C1 segment of cervical spinal cord (tissue), 14 donors: ENCODE results near the gene NCAM1.
A peak's percentile ranks its signal among the peaks of the same experiment; 100 is the strongest.

Experiments used
- DNase-seq, 14 donors: peaks; one replicate each; lab custom pipeline; 2025; lab: John Stamatoyannopoulos, UW

NCAM1 gene

GRCh38 chr11:113085446-113085845, 124.2 kb downstream of the NCAM1 start:
- no peak for DNase-seq

GRCh38 chr11:113087706-113088105, 126.5 kb downstream of the NCAM1 start:
- no peak for DNase-seq

- DNase-seq: no peak
These were observed 129.7 kb downstream of the NCAM1 start for GRCh38 chr11:113090716-113091480.

GRCh38 chr11:113091481-113091780, 130.2 kb downstream of the NCAM1 start:
- no peak for DNase-seq

GRCh38 chr11:113096648-113097047, 135.4 kb downstream of the NCAM1 start:
- no peak for DNase-seq

- DNase-seq: peak in 1 of 14 donors; percentile 29
These were observed 142.9 kb downstream of the NCAM1 start for GRCh38 chr11:113103932-113104690.

GRCh38 chr11:113104691-113105251, 143.6 kb downstream of the NCAM1 start:
- no peak for DNase-seq

GRCh38 chr11:113105592-113105991, 144.4 kb downstream of the NCAM1 start:
- no peak for DNase-seq

GRCh38 chr11:113106507-113106906, 145.3 kb downstream of the NCAM1 start:
- DNase-seq: no peak

GRCh38 chr11:113110046-113110445, 148.8 kb downstream of the NCAM1 start:
- DNase-seq: no peak

GRCh38 chr11:113111156-113111555, 149.9 kb downstream of the NCAM1 start:
- no peak for DNase-seq

- DNase-seq: no peak
These were observed 151.1 kb downstream of the NCAM1 start for GRCh38 chr11:113112307-113112706.

GRCh38 chr11:113113801-113114704, 152.8 kb downstream of the NCAM1 start:
- DNase-seq: peak in 11 of 14 donors; percentile 31 to 79 (median 51)

- DNase-seq: no peak
These were observed 153.4 kb downstream of the NCAM1 start for GRCh38 chr11:113114705-113115027.

GRCh38 chr11:113118104-113118503, 156.9 kb downstream of the NCAM1 start:
- DNase-seq: no peak

- no peak for DNase-seq
These were observed 157.9 kb downstream of the NCAM1 start for GRCh38 chr11:113119074-113119473.

GRCh38 chr11:113119966-113120736, 158.9 kb downstream of the NCAM1 start:
- no peak for DNase-seq

GRCh38 chr11:113121746-113122145, 160.5 kb downstream of the NCAM1 start:
- no peak for DNase-seq

GRCh38 chr11:113124006-113124405, 162.8 kb downstream of the NCAM1 start:
- DNase-seq: no peak

- DNase-seq: no peak
These were observed 163.4 kb downstream of the NCAM1 start for GRCh38 chr11:113124578-113124977.
